Transverse colon (tissue), 4 donors: ENCODE measurements around the gene RCAN3. TPM values are rescaled to one million over a fixed set of nuclear protein-coding genes. Genes with fewer than 3 reads are reported as not detected.
"Not testable (repeated sequence)": the region's sequence is repeated elsewhere in the genome, so short reads cannot be mapped to it uniquely, and the experiment has no call there.

Experiments used
- DNase-seq: peaks from one replicate; pipeline ENCODE4 v3.0.0-alpha.2; 2019
- H3K27ac ChIP-seq, 4 donors: fragments of 200-600 bp; sonication (generic); 2 replicates each; pipeline ENCODE4 v1.5.1; 2016 to 2018; ENCODE audit warnings: inconsistent platforms in 4 of 4
- H3K27me3 ChIP-seq: fragments of 200-600 bp; sonication (generic); 2 replicates; pipeline ENCODE4 v1.5.1; 2017; ENCODE audit warnings: inconsistent platforms
- H3K36me3 ChIP-seq, 4 donors: fragments of 200-600 bp; sonication (generic); 2 replicates each; pipeline ENCODE4 v1.5.1; 2017 to 2019; ENCODE audit warnings: inconsistent platforms in 4 of 4
- H3K4me1 ChIP-seq, 4 donors: fragments of 200-600 bp; sonication (generic); 2 replicates each; pipeline ENCODE4 v1.5.1; 2017 to 2020; ENCODE audit warnings: inconsistent platforms in 4 of 4
- H3K4me3 ChIP-seq, 4 donors: fragments of 200-600 bp; sonication (generic); 1 replicate in 1 of 4; 2 replicates in 3 of 4; pipeline versions ENCODE4 v1.5.1 to v1.6.1; 2017 to 2019; ENCODE audit warnings: inconsistent platforms in 4 of 4
- H3K9me3 ChIP-seq, 2 donors: fragments of 200-600 bp; sonication (generic); 2 replicates each; pipeline ENCODE4 v1.5.1; 2017 to 2019; ENCODE audit warnings: inconsistent platforms in 2 of 2
- EP300 ChIP-seq: sonication (generic); formaldehyde crosslinking; IDR thresholded peaks from one replicate; pipeline ENCODE4 v1.6.1; 2017; ENCODE audit warnings: antibody characterized with exemption, low read depth
- POLR2A ChIP-seq: fragments of 450-650 bp; IDR thresholded peaks from one replicate; pipeline ENCODE4 v1.6.1; 2016; ENCODE audit warnings: antibody characterized with exemption, mild to moderate bottlenecking, moderate library complexity
- POLR2AphosphoS5 ChIP-seq, 3 donors: sonication (generic); formaldehyde crosslinking; IDR thresholded peaks; one replicate each; pipeline ENCODE4 v1.6.1; 2016; ENCODE audit warnings: antibody characterized with exemption in 3 of 3
- WGBS, 2 donors: methylation state at CpG; one replicate each; pipeline ENCODE4 v1.1.5; 2018; ENCODE audit warnings: low coverage in 1 of 2; 5-methylcytosine and 5-hydroxymethylcytosine counted together
- in situ Hi-C, 4 donors: fragments of 200-750 bp; cut with MboI; loops; one replicate each; pipeline versions ENCODE4 v1.15.0 to v1.15.1; 2017; ENCODE audit warnings: low sequenced_read_pairs in 3 of 4, low pct_ligation_motif_present in 1 of 4, low pct_unique_long_range_greater_than_20kb in 1 of 4
- intact Hi-C: fragments of 100-400 bp; cut with DNase I; formaldehyde crosslinking; loops from one replicate; pipeline ENCODE4 v1.15.1; 2023; ENCODE audit warnings: low total_unique reads
- total RNA-seq, 4 donors: library from RNA; depleted of rRNA; stranded (reverse); fragments of >200 nt; gene quantifications; one replicate each; pipeline ENCODE4 v1.1.0, GENCODE V29; 2016
- TF ChIP-seq, protein P1 (sequence below), 5 experiments: fragments of 200-600 bp in 3 of 5; fragments of 450-650 bp in 2 of 5; sonication (generic) in 3 of 5; IDR thresholded peaks; 1 replicate in 2 of 5; 2 replicates in 3 of 5; pipeline ENCODE4 v1.5.1; 2016 to 2017; ENCODE audit warnings: antibody characterized with exemption in 5 of 5, inconsistent platforms in 3 of 5, mild to moderate bottlenecking in 2 of 5, moderate library complexity in 1 of 5

Gene RCAN3
- total RNA-seq, 4 donors from 2014 or later, result 6.4 to 17.5 (median 11.3) TPM

DNA sequence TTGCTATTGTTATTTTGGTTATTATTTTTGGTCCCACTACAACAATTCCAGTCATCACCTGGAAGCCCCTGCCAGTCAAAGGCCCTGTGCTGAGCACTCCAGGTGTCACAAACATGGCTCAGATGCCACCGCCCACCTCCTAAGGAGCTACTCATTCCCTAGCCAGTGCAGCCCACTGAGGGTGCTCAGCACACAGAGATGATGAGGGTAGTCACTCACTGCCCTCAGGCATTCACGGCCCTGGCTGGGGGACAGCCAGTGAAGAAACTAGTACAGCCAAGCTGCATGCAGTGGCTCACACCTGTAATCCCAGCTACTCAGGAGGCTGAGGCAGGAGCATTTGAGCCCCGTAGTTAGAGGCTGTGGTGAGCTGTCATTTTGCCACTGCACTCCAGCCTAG, 44.8 kb upstream of the RCAN3 start:
- Histone ChIP-seq H3K4me1 (no peaks in the 10 kb centered on the region), H3K4me3 (no peak overlapping the region), H3K27ac (no peak overlapping the region), H3K9me3 (no peaks in the 10 kb centered on the region), H3K36me3 (peaks cover 0 to 37% (median 7%) of the 10 kb centered on the region in 4 donors), H3K27me3 (no peaks in the 10 kb centered on the region)
- 96% methylated on average over 3 of the region's 3 CpGs; no CpG with 5 or more reads in 1 of the 2 donors for WGBS, 2 donors
- TF ChIP-seq EP300, result no peak
- no peak for TF ChIP-seq POLR2AphosphoS5 (IDR thresholded peaks at IDR 0.05)
- TF ChIP-seq, protein P1, sequence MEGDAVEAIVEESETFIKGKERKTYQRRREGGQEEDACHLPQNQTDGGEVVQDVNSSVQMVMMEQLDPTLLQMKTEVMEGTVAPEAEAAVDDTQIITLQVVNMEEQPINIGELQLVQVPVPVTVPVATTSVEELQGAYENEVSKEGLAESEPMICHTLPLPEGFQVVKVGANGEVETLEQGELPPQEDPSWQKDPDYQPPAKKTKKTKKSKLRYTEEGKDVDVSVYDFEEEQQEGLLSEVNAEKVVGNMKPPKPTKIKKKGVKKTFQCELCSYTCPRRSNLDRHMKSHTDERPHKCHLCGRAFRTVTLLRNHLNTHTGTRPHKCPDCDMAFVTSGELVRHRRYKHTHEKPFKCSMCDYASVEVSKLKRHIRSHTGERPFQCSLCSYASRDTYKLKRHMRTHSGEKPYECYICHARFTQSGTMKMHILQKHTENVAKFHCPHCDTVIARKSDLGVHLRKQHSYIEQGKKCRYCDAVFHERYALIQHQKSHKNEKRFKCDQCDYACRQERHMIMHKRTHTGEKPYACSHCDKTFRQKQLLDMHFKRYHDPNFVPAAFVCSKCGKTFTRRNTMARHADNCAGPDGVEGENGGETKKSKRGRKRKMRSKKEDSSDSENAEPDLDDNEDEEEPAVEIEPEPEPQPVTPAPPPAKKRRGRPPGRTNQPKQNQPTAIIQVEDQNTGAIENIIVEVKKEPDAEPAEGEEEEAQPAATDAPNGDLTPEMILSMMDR (IDR thresholded peaks at IDR 0.05), result no peak
- TF ChIP-seq POLR2A, result no peak
- in situ Hi-C loops, result no loop called here
- intact Hi-C loops, result no loop called here
- no peak for DNase-seq

GRCh38 chr1:24459551-24460266, 42.9 kb upstream of the RCAN3 start:
- TF ChIP-seq, protein P1 (IDR thresholded peaks at IDR 0.05), result no peak
- no peak for TF ChIP-seq EP300
- no peak for TF ChIP-seq POLR2AphosphoS5 (IDR thresholded peaks at IDR 0.05)
- no peak for TF ChIP-seq POLR2A
- H3K36me3 ChIP-seq, result peaks cover 0 to 44% (median 7%) of the 10 kb centered on the region in 4 donors

GRCh38 chr1:24462128-24462527, 40.5 kb upstream of the RCAN3 start:
- not testable (repeated sequence) for H3K4me3 ChIP-seq, H3K27ac ChIP-seq
- H3K36me3 ChIP-seq, result peaks cover 0 to 26% (median 7%) of the 10 kb centered on the region in 4 donors

More at GRCh38 chr1:24459551-24460266, 42.9 kb upstream of the RCAN3 start:
- no peaks in the 10 kb centered on the region for H3K4me1 ChIP-seq
- no peaks in the 10 kb centered on the region for H3K27me3 ChIP-seq
- DNase-seq, result no peak
- no peaks in the 10 kb centered on the region for H3K9me3 ChIP-seq
- H3K4me3 ChIP-seq, result no peak overlapping the region
- in situ Hi-C loops (no loop called here), intact Hi-C loops (no loop called here)
- 79 to 90% methylated on average over 1 to 6 of the region's 6 CpGs for WGBS, 2 donors
- H3K27ac ChIP-seq, result no peak overlapping the region

GRCh38 chr1:24463776-24464735, 38.6 kb upstream of the RCAN3 start:
- no peak for DNase-seq
- WGBS, 2 donors, result 79 to 81% methylated on average over 9 to 14 of the region's 14 CpGs
- Histone ChIP-seq H3K27me3 (no peaks in the 10 kb centered on the region), H3K36me3 (peaks cover 0 to 23% (median 7%) of the 10 kb centered on the region in 4 donors), H3K9me3 (no peaks in the 10 kb centered on the region), H3K4me1 (no peaks in the 10 kb centered on the region), H3K4me3 (no peak overlapping the region), H3K27ac (no peak overlapping the region)
- intact Hi-C loops, result no loop called here
- TF ChIP-seq, protein P1 (IDR thresholded peaks at IDR 0.05), result no peak
- no peak for TF ChIP-seq EP300
- no peak for TF ChIP-seq POLR2A
- no peak for TF ChIP-seq POLR2AphosphoS5 (IDR thresholded peaks at IDR 0.05)
- in situ Hi-C loops, result no loop called here

More at GRCh38 chr1:24462128-24462527, 40.5 kb upstream of the RCAN3 start:
- H3K27me3 ChIP-seq, H3K9me3 ChIP-seq, DNase-seq, H3K4me1 ChIP-seq, intact Hi-C loops, in situ Hi-C loops: not testable (repeated sequence)
- 84 to 95% methylated on average over 2 to 4 of the region's 4 CpGs for WGBS, 2 donors
